CD4-positive, alpha-beta T cell treated with Interleukin-6 at 100 ng/mL for 8 hours (primary cell): ENCODE measurements around the gene RUNX2.
A peak's percentile ranks its signal among the peaks of the same experiment; 100 is the strongest.

Experiments used
- DNase-seq: peaks from one replicate; pipeline ENCODE4 v3.0.0-alpha.2; 2020; ENCODE audit warnings: mixed read lengths, low spot score

RUNX2 gene

DNA sequence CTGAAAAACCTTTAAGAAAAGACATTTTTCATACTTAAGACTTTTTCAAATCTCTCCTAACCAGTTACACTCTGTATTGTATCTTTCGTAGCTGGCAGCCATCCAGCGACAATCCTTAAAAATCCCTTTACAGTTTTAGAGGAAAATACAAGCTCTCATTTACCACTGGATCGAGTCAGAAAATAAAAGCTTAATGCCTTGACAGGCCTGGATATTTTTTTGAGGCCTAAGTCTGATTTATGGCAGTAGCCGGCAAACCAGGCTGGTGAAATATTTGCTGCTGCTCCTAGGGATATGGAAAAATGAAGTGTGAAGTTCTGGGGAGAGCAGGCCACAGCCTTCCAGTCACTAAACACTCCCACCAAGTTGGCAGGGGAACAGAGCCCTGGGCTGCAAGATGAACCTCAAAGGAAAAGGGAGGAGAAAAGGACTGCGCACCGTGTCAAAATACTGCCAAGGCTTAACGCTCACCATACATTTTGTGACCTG lies 262.6 kb downstream of the RUNX2 start:
- no peak for DNase-seq

DNA sequence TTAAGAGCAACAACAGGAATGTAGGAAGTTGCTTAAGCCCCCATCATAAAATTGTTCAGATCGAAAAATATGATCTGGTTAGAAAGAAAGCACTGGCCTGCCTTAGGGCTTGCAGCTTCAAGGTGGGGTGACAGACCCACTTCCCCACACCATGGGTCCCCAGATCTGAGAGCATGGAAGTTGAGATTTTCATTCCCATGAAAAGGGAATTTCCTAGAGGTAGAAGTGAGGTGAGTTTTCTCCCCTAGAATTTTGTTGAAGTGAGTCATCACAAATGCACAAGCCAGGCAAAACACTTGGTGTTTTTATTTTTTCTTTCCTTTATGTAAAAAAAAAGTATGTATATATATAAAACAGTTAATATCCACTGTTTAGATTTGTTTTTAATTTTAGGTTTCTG lies 263.2 kb downstream of the RUNX2 start:
- DNase-seq = no peak

DNA sequence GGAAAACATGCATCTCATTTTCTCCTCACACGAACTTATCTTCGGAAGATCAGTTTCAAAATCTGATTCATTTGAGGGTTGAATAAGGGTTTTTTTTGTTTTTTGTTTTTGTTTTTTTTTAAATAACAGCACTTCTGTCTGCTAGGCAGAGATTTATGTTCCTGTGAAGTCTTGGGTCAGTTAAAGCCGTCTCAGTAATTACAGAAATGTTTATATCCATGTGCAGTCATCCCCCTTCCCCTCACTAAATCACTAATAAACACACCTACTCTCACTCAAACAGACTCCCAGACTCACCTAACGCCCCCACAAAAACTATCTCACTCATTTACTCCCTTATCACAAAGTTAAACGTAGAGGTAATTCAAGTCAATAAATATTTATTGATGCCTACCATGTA lies 263.8 kb downstream of the RUNX2 start:
- DNase-seq = no peak

DNA sequence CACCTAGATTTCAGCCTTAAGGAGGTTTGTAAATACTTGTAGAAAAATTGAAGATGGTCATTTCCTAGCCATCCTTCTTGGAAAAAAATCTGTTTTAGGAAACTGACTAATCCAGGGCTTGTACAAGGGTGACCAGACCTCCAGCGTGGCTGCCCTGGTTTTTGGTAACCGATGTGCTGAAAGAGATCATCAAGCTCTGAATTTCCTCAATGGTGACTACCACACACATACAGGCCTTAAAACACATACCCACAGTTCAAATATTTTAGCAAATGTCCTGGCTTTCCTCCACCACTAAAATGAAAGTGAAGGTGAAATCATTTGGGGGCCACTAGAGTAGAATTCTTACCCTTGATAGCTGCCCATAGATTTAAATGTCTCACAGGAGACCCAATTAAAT lies 264.9 kb downstream of the RUNX2 start:
- no peak for DNase-seq

DNA sequence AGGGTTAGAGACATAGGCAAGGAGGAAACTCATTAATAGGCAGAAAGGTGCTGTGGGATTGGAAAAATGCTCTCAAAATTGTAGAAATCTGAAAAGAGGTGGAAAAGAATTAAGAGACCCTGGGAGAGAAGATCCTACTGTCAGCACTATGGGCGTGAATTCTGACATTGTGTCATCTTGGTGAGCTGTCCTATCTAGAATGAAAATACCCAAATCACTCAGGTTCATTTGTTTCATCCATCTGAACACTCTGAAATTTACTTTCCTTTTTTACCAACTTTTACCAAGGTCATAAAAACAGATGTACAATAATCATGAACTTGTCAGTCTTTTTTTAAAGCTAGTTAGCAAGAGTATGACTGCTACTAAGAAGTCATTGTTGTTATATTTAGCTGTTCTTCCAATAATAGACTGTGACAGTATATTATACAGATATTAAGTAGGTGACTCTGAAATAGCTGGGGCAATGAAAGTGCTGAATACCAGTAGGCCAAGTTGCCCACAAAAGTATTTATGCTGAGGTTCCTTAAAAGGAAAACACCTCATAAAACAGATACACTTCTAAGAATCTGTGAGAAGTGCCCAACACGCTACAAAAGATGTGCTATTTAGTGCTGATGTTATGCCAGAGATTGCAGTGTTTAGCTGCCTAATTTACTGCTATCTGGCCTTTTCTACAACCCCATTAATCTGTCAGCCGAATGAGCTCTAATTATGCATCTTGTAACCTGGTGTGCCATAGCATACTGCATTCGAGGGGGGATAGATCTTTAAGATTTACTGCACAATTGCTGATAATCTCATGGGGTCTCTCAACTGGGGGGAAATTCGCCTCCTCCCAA lies 267.1 kb downstream of the RUNX2 start:
- no peak for DNase-seq

DNA sequence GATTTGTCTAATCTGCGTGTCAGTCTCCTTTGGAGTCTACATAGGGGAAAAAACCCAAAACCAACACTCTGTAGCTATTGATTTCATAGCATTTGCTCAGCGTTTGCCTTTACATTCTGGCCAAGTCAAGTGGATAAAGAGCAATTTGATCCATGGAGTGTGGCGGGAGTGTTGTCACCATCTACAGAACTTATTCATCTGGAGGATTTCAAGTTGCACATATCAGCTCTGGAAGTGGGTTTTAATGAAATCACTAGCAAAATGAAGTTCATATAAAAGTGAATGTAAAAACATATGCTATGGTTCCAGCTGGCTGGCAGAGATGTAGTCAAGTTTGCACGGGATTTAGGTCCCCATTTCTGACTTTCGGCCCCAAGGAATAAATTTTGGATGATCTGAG lies 269.3 kb downstream of the RUNX2 start:
- DNase-seq = no peak

DNA sequence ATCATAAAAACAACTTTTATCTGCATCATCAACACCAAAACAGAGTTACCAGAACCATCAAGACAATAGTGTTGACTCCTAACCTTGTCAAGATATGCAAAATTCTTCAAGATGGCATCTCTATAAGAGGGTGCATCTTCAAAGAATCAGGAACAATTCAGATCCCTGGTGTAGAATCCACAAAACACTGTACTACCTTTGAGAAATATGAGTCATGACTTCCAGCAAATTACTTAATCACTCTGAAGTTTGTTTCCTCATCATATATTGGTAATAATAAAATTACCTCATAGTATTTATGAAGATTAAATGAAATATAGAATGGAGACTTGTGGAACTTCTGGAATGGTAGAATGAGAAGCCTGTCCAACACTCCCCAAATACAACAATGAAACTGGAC lies 270.9 kb downstream of the RUNX2 start:
- DNase-seq = no peak

DNA sequence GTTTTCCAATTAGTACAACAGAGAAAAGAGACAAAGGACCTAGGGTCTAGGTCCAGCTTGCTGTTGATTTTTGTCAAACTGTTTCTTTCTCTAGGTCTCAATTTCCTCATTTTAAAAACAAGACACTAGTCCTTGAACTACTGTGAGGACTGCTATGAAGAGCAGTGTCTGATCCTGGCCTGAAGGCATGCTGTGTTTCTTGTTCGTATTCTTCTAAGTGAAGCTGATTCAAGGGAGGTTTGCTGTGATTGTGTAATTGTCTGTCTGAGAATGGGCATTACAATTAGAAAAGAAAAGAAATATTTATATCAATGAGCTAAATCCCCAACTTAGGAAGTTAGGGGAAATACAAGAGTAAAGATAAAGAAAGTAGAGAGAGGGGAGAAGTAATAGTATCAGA lies 277.8 kb downstream of the RUNX2 start:
- no peak for DNase-seq

DNA sequence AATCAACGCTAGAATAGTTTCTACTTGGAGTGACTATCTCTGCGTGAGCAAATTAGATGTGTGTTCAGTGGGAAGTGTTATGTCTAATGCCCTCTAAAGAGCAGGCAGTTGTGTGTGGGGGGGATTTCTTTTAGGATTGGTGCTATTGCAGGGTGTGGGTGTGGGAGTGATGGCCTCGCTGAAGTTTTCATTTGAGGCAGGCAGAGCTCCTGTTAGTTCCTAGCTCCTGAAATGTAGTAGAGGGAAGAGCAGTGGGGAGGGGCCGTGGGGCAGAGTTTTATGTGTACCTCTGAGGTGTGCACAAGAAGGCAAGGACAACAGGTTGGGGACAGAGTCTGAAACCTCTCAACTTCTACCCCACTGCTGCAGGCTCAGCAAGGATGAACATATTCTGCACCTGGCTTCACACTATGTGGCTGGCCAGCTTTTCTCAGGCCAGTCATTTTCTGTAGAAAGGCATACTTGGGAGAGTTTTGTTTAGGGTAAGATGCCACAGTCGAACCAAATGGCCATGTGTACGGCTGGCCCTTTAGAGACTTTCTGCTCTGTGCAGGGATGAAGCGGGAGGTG lies 278.8 kb downstream of the RUNX2 start:
- no peak for DNase-seq

DNA sequence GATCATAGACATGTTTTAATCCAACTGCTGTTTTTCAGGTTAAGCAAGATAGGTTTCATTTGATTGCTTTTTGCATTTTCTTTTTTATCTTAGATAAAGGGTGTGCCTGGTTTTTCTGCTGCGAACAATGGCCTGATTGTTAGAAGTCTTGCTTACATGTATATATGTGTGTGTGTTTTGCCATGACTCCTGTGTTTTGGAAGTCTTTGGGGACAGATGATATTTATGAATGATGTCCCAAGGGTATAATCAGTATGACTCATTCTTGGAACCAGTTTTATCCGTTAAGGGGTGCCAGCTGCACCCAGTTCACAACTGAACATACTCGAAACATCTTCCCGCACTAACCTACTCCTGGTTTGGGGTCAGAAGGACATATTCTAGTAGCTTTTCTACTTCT lies 279.7 kb downstream of the RUNX2 start:
- no peak for DNase-seq

DNA sequence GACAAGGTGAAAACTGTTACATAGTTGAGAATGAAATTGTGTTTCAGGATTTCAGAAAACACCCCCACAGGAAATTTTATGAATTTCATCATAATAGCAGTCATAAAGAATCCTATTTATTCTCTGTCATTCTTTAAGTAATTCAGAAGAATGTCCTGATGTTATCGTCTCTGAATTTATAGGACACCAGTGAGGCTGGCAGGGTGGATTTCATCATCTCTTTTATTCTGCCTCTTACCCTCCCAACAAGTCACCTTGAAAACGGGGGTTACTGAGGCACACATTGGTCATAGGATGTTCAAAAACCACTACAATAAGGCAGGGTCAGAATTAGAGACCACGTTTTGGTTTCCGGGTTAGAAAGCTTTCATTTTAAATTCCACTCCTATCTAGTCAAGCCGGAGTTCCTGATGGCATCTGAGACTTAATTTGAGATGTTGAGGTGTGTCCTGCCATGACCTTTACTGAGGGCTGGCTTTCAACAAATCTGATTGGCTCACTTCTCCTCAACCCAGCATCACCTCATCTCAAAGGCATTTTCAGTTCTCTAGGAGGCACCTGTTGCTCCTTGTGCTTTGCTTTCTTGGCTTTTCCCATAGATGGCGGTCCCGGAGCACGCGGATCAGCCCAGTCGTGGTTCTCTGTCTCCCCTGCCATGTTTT lies 280.3 kb downstream of the RUNX2 start:
- no peak for DNase-seq

DNA sequence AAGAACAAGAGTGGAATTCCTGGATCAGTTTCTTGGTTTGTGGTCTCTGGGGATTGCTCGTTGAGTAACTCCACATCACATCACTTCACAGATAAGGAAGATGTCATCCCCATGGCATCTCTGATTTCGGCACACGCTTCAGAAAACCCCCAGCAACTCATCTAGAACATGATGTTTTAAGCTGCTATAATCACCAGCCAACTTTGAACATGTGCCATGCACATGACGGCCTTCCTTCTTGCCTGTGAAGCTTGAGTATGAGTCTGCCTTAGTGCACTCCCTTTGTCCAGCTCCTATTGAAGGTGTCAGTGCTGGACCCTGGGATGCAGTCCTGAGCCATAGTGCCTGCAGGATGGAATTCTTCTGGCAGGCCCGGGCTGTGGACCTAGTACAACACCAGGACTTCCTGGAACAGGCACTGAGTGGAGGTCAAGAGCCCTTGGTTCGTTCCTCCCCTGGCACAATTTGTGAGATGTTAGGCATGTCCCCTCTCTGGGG lies 281.1 kb downstream of the RUNX2 start:
- no peak for DNase-seq

DNA sequence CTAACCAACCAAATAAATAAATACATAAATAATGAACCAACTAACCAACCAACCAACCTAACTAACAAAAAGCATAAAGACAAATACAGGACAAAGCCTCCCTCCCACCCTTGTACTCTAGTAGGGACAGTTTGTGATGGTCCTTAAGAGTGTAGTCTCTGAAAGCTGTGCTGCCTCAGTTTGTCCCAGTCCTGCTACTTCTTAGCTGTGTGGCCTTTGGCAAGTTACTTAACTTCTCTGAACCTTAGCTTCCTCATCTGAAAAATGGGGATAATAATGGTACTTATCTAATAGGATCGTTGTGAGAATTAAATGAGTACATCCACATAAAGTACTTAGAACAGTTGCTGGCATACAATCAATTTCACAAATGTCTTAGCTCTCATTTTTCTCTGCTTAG lies 282.2 kb downstream of the RUNX2 start:
- DNase-seq = no peak

DNA sequence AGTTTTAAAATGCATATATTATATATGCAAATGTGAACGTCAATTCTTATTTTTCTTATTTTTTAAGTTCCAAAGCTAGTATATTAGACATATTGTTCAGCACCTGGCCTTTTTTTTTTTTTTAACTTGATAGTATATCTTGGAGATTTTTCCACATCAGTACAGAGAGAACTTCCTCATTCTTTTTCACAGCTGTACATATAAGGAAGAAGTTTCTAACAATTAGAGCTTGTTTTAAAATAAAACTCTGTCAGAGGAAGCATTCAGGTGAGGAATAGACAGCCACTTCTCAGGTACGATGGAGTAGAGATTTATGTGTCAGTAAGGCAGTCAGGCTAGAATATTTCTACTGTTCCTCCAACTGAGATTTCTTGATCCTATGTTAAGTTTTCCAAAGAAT lies 282.7 kb downstream of the RUNX2 start:
- no peak for DNase-seq

DNA sequence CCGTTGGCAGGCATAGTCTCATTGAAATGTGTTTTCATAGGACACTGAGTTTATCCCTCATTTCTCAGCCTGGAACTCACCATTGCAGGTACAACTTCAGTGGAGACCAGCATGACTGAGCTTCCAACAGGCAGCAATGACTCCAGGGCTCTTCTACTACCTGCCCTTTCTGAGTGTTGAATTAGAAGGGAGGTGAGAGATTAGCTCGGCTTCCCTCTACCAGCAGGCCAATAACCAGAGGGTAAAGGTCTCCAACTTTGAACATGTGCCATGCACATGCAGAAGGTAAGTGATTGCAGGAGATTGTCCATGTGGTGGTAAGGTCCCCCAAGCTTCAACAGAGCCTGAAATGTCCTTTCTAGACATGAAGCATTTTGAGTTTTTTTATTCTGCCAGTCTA lies 283.4 kb downstream of the RUNX2 start:
- DNase-seq = no peak

DNA sequence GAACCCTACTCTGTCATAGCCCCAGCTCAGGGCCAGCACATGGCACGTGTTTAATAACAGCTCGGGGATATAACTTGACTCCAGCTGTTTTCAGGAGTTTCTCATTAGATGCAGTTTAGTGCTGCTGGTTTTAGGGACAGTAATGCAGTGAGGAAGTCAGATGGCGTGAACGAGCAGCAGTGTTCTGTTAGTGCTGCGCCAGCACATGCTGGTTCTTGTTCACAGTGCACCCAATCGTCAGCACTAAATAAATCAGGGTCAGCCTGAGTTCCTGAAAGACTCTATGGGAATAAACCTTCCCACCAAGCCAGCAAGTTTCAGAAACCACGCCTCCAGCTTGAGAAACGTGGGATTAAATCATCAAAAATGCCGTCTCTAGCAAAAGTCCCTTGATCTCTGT lies 285.5 kb downstream of the RUNX2 start:
- no peak for DNase-seq

DNA sequence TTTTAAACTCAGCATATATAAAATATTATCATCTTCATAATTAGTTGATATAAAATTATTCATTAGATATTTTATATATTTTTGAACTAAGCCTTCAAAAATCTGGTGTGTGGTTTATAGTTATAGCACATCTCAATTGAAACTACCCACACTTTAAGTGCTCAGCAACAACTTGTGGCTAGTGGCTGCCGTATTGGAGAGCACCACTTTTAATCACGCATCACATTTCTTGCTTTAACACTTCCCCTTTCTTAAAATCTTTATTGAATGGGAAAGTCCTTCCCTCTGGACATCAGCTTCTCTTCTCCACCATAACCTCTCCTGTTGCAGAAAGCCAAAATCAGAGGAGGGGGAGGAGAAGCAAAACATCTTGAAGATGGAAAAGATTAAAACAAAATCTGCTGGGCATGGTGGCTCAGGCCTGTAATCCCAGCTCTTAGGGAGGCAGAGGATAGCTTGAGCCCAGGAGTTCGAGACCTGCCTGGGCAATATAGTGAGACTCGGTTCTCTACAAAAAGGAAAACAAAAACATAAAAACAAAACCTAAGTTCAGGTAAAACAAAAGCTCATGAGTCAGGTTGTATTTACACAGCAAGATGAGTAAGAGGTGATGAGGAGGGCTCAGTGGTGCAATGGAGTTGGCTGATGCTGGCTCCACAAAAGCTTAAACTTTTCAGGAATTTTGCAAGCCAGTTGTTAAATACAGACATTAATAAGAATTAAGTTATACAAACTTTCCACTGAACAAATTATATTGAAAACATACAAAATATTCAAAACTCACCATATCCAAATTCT lies 286.6 kb downstream of the RUNX2 start:
- DNase-seq = no peak

DNA sequence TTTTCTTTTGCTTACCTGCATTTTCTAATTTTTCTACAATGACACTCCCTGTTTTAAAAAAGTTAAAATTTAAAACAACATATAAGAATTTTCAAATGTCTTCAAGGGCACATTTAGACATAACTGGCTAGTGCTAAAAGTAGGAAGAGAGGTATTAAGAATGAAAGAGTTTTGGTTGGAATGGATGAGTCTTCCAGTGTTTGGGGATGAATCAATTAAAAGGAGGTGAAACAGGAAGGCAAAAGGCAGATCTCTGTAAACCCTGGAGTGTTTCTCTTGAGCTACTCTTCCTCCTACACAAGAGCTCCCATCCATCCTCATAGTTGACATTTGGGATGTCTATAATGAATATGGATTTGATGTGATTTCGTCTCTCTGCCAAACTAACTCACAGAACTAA lies 288.1 kb downstream of the RUNX2 start:
- DNase-seq = no peak

DNA sequence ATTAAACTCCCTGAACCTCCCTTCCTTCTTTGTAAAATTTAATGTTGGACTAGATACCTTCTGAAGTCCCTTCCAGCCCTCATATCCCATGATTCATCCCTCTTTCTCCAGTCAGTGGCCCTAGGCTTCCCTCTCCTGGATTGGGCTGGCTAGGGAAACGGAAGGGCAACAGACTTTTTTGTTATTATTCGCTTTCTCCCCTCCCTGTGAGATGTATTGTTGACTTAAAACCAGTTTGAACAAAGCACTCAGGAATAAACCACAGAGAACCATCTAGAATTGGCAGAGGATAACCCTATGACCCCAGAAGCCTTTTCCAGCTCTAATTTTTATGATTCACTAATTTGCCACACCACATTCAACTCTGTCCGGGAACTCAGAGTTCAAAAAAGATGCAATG lies 289.3 kb downstream of the RUNX2 start:
- DNase-seq = no peak

DNA sequence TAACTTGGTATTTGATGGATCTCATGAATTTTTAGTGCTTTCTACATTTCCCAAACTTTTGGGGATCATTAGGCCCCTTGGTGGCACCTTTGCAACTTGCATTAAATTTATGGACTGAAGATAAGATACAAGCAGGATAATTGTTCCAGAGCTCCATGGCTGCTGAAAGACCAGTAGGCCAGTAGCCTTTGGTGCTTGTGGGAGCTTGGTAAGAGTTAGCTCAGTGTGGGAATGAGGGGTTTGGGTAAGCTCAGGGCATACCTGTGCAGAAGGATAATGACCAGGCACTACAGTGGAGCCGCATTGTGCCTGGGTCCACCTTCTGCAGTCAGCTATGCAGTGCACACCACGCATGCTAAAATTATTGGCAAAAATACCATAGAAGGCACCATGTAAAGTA lies 290.1 kb downstream of the RUNX2 start:
- no peak for DNase-seq

DNA sequence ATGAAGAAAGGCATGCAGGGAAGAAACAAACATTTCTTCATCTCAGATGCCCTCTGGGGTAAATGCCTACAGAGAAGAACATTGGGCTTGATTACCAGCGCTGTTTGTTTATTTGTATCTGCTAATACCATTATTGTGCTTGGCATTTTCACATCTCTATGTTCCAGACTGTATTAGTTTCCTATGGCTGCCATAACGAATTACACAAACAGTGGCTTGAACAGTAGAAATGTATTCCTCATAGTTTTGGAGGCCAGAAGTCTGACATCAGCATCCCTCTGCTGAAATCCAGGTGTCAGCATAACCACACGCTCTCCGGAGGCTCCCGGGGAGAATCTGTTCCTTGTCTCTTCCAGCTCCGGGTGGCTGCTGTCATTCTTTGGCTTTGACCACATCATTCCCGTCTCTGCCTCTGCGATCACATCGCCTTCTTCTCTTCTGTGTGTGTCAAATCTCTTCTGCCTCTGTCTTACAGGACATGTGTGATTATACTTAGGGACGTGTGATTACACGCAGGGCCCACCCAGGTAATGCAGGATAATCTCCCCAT lies 291.2 kb downstream of the RUNX2 start:
- no peak for DNase-seq

DNA sequence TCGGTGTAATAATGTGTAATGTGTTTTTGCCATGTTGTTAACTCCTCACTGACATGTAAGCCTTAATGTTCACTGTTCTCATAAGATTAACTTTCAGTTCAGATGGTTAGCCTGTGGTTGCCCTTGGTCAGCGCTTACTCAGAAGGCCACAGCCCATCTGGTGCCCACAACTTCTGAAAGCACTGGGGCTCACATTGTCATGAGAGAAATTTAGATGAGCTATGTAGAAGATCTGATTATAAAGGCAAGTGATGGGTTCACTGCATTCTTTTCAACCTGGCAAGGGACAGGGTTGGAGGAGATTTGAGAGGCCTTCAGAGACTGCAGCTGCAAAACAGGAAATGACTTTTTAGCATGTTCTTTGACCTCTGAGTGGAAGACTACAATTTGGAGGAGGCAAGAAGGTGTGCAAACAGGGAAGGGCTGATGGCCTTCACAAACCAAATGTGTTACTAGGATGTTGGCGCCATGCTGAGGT lies 291.9 kb downstream of the RUNX2 start:
- DNase-seq = peak; percentile 3
